Measurements from ENCODE around the gene MAD1L1. TPM values are rescaled to one million over a fixed set of nuclear protein-coding genes. Genes with fewer than 3 reads are reported as not detected.

Gene MAD1L1
- total RNA-seq, 1 experiment from 2014 or later, result 43.8 TPM

- Mint-ChIP-seq H3K27ac (no peak overlapping the region), H3K9me3 (peaks cover 30% of the 10 kb centered on the region), H3K4me1 (no peaks in the 10 kb centered on the region), H3K27me3 (ENCODE audit: low read depth) (peaks cover 9% of the 10 kb centered on the region; the same call in 1 of the 2 replicates), H3K4me3 (no peak overlapping the region), H3K36me3 (0 out of 2 replicates have a peak, but pooled peaks cover 6% of the 10 kb centered on the region)
- ATAC-seq (no peak), DNase-seq (ENCODE audit: low spot score) (no peak)
- POLR2A ChIA-PET, result no interaction called here
- TF ChIP-seq PRRX2 (CRISPR knock-in tag; IDR thresholded peaks at IDR 0.05) (no peak), TEAD4 (CRISPR knock-in tag; IDR thresholded peaks at IDR 0.05) (no peak), AR (CRISPR knock-in tag; IDR thresholded peaks at IDR 0.05) (no peak), ETV6 (CRISPR knock-in tag; IDR thresholded peaks at IDR 0.05) (no peak), USF1 (CRISPR knock-in tag; IDR thresholded peaks at IDR 0.05) (no peak), NFATC4 (CRISPR knock-in tag; IDR thresholded peaks at IDR 0.05) (no peak), HMGXB4 (CRISPR knock-in tag; IDR thresholded peaks at IDR 0.05) (no peak), ESRRA (CRISPR knock-in tag; IDR thresholded peaks at IDR 0.05; ENCODE audit: borderline replicate concordance) (no peak), JUN (CRISPR knock-in tag; IDR thresholded peaks at IDR 0.05) (no peak), GABPB1 (CRISPR knock-in tag; IDR thresholded peaks at IDR 0.05) (no peak), CREB1 (CRISPR knock-in tag; IDR thresholded peaks at IDR 0.05) (no peak), ZNF416 (CRISPR knock-in tag; IDR thresholded peaks at IDR 0.05) (no peak), SP1 (CRISPR knock-in tag; conservative IDR thresholded peaks at IDR 0.05) (no peak), GRHL2 (CRISPR knock-in tag; IDR thresholded peaks at IDR 0.05; ENCODE audit: insufficient replicate concordance, severe bottlenecking) (no peak), FOXJ3 (CRISPR knock-in tag; IDR thresholded peaks at IDR 0.05; ENCODE audit: borderline replicate concordance) (no peak)
- CTCF ChIA-PET, result no interaction called here
Measured at GRCh38 chr7:1779445-1779844, 453.3 kb downstream of the MAD1L1 start.

DNA sequence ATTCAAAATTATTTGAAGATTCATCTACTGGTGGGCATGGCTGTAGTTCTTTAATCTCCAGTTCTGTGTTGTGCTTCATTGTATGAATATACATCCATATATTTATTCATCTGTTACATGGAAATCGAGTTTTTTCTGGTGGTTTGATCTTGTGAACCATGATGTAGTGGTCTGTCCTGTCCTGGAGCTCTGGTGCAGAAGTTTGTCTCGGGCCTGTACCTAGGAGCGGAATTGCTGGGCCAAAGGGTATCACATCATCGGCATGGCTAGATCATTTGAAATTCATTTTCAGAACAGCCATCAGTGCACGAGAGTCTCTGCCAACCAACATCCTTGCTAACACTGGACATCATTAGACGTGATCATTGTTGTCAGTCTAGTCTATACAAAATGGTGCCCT, 455.6 kb downstream of the MAD1L1 start:
- Mint-ChIP-seq H3K4me3 (no peak overlapping the region), H3K9me3 (peaks cover 24% of the 10 kb centered on the region), H3K27me3 (ENCODE audit: low read depth) (peaks cover 9% of the 10 kb centered on the region; the same call in 1 of the 2 replicates), H3K36me3 (0 out of 2 replicates have a peak, but pooled peaks cover 6% of the 10 kb centered on the region), H3K4me1 (no peaks in the 10 kb centered on the region), H3K27ac (no peak overlapping the region)
- POLR2A ChIA-PET, result no interaction called here
- CTCF ChIA-PET, result interaction anchor here (0.6 kb wide), 1 partner anchor 904 kb away, joined by 3 read pairs; no protein-coding TSS in a partner anchor
- DNase-seq (ENCODE audit: low spot score) (no peak), ATAC-seq (no peak)
- TF ChIP-seq TEAD4 (CRISPR knock-in tag; IDR thresholded peaks at IDR 0.05) (no peak), SOX15 (CRISPR knock-in tag; IDR thresholded peaks at IDR 0.05) (no peak), SMAD4 (CRISPR knock-in tag; IDR thresholded peaks at IDR 0.05) (no peak), ZNF138 (CRISPR knock-in tag; conservative IDR thresholded peaks at IDR 0.05) (no peak), RORB (CRISPR knock-in tag; IDR thresholded peaks at IDR 0.05) (no peak), GTF2I (CRISPR knock-in tag; conservative IDR thresholded peaks at IDR 0.05) (no peak), AFF4 (CRISPR knock-in tag; IDR thresholded peaks at IDR 0.05; ENCODE audit: borderline replicate concordance) (no peak), PREB (CRISPR knock-in tag; IDR thresholded peaks at IDR 0.05; ENCODE audit: borderline replicate concordance) (no peak)
- TF ChIP-seq, protein P1, sequence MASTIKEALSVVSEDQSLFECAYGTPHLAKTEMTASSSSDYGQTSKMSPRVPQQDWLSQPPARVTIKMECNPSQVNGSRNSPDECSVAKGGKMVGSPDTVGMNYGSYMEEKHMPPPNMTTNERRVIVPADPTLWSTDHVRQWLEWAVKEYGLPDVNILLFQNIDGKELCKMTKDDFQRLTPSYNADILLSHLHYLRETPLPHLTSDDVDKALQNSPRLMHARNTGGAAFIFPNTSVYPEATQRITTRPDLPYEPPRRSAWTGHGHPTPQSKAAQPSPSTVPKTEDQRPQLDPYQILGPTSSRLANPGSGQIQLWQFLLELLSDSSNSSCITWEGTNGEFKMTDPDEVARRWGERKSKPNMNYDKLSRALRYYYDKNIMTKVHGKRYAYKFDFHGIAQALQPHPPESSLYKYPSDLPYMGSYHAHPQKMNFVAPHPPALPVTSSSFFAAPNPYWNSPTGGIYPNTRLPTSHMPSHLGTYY (CRISPR knock-in tag; IDR thresholded peaks at IDR 0.05), result no peak
